ENCODE data around the gene DERL3. TPM values are rescaled to one million over a fixed set of nuclear protein-coding genes. Genes with fewer than 3 reads are reported as not detected.

DERL3 gene
- total RNA-seq, 1 donor: 1.7 TPM

- H3K27me3 ChIP-seq (ENCODE audit: insufficient read depth, low read length): no peaks in the 10 kb centered on the region
- peaks cover 10% of the 10 kb centered on the region for H3K4me1 ChIP-seq (ENCODE audit: insufficient read depth, low read length)
- no peak overlapping the region for H3K4me3 ChIP-seq (ENCODE audit: low read length)
- H3K9me3 ChIP-seq (ENCODE audit: low read depth, low read length): no peaks in the 10 kb centered on the region
Measured at GRCh38 chr22:23806837-23807236, 32.0 kb downstream of the DERL3 start.

- Histone ChIP-seq H3K9me3 (ENCODE audit: low read depth, low read length) (no peaks in the 10 kb centered on the region), H3K4me3 (ENCODE audit: low read length) (no peak overlapping the region), H3K4me1 (ENCODE audit: insufficient read depth, low read length) (peaks cover 17% of the 10 kb centered on the region), H3K27me3 (ENCODE audit: insufficient read depth, low read length) (no peaks in the 10 kb centered on the region)
Measured at GRCh38 chr22:23804781-23805291, 34.0 kb downstream of the DERL3 start.

GRCh38 chr22:23803001-23803819 is 35.6 kb downstream of the DERL3 start:
- Histone ChIP-seq H3K9me3 (ENCODE audit: low read depth, low read length) (no peaks in the 10 kb centered on the region), H3K27me3 (ENCODE audit: insufficient read depth, low read length) (no peaks in the 10 kb centered on the region), H3K4me1 (ENCODE audit: insufficient read depth, low read length) (peaks cover 17% of the 10 kb centered on the region), H3K4me3 (ENCODE audit: low read length) (no peak overlapping the region)

GRCh38 chr22:23801886-23802377 is 36.9 kb downstream of the DERL3 start:
- no peaks in the 10 kb centered on the region for H3K27me3 ChIP-seq (ENCODE audit: insufficient read depth, low read length)
- no peak overlapping the region for H3K4me3 ChIP-seq (ENCODE audit: low read length)
- no peaks in the 10 kb centered on the region for H3K9me3 ChIP-seq (ENCODE audit: low read depth, low read length)
- H3K4me1 ChIP-seq (ENCODE audit: insufficient read depth, low read length): peaks cover 17% of the 10 kb centered on the region

- Histone ChIP-seq H3K4me1 (ENCODE audit: insufficient read depth, low read length) (peaks cover 17% of the 10 kb centered on the region), H3K4me3 (ENCODE audit: low read length) (no peak overlapping the region), H3K9me3 (ENCODE audit: low read depth, low read length) (no peaks in the 10 kb centered on the region), H3K27me3 (ENCODE audit: insufficient read depth, low read length) (no peaks in the 10 kb centered on the region)
Measured at GRCh38 chr22:23801238-23801821, 37.5 kb downstream of the DERL3 start.

GRCh38 chr22:23800297-23801237 is 38.2 kb downstream of the DERL3 start:
- peaks cover 17% of the 10 kb centered on the region for H3K4me1 ChIP-seq (ENCODE audit: insufficient read depth, low read length)
- H3K4me3 ChIP-seq (ENCODE audit: low read length): no peak overlapping the region
- no peaks in the 10 kb centered on the region for H3K9me3 ChIP-seq (ENCODE audit: low read depth, low read length)
- no peaks in the 10 kb centered on the region for H3K27me3 ChIP-seq (ENCODE audit: insufficient read depth, low read length)

- Histone ChIP-seq H3K27me3 (ENCODE audit: insufficient read depth, low read length) (no peaks in the 10 kb centered on the region), H3K4me1 (ENCODE audit: insufficient read depth, low read length) (peaks cover 4% of the 10 kb centered on the region), H3K9me3 (ENCODE audit: low read depth, low read length) (no peaks in the 10 kb centered on the region), H3K4me3 (ENCODE audit: low read length) (no peak overlapping the region)
Measured at GRCh38 chr22:23796461-23796860, 42.3 kb downstream of the DERL3 start.

- H3K9me3 ChIP-seq (ENCODE audit: low read depth, low read length): no peaks in the 10 kb centered on the region
- no peak overlapping the region for H3K4me3 ChIP-seq (ENCODE audit: low read length)
- no peaks in the 10 kb centered on the region for H3K27me3 ChIP-seq (ENCODE audit: insufficient read depth, low read length)
- peaks cover 17% of the 10 kb centered on the region for H3K4me1 ChIP-seq (ENCODE audit: insufficient read depth, low read length)
Measured at GRCh38 chr22:23793326-23793725, 45.5 kb downstream of the DERL3 start.

- peaks cover 26% of the 10 kb centered on the region for H3K4me1 ChIP-seq (ENCODE audit: insufficient read depth, low read length)
- no peaks in the 10 kb centered on the region for H3K9me3 ChIP-seq (ENCODE audit: low read depth, low read length)
Measured at GRCh38 chr22:23791738-23792645, 46.8 kb downstream of the DERL3 start.

GRCh38 chr22:23790819-23791737 is 47.7 kb downstream of the DERL3 start:
- peaks cover 32% of the 10 kb centered on the region for H3K4me1 ChIP-seq (ENCODE audit: insufficient read depth, low read length)
- no peak overlapping the region for H3K4me3 ChIP-seq (ENCODE audit: low read length)
- no peaks in the 10 kb centered on the region for H3K27me3 ChIP-seq (ENCODE audit: insufficient read depth, low read length)
- H3K9me3 ChIP-seq (ENCODE audit: low read depth, low read length): no peaks in the 10 kb centered on the region

More at GRCh38 chr22:23791738-23792645, 46.8 kb downstream of the DERL3 start:
- no peak overlapping the region for H3K4me3 ChIP-seq (ENCODE audit: low read length)
- no peaks in the 10 kb centered on the region for H3K27me3 ChIP-seq (ENCODE audit: insufficient read depth, low read length)

GRCh38 chr22:23789638-23790037 is 49.2 kb downstream of the DERL3 start:
- peaks cover 32% of the 10 kb centered on the region for H3K4me1 ChIP-seq (ENCODE audit: insufficient read depth, low read length)
- no peaks in the 10 kb centered on the region for H3K9me3 ChIP-seq (ENCODE audit: low read depth, low read length)
- H3K4me3 ChIP-seq (ENCODE audit: low read length): no peak overlapping the region

GRCh38 chr22:23789121-23789520 is 49.7 kb downstream of the DERL3 start:
- Histone ChIP-seq H3K4me3 (ENCODE audit: low read length) (no peak overlapping the region), H3K9me3 (ENCODE audit: low read depth, low read length) (no peaks in the 10 kb centered on the region), H3K4me1 (ENCODE audit: insufficient read depth, low read length) (peaks cover 32% of the 10 kb centered on the region), H3K27me3 (ENCODE audit: insufficient read depth, low read length) (no peaks in the 10 kb centered on the region)

More at GRCh38 chr22:23789638-23790037, 49.2 kb downstream of the DERL3 start:
- H3K27me3 ChIP-seq (ENCODE audit: insufficient read depth, low read length): no peaks in the 10 kb centered on the region

GRCh38 chr22:23787910-23788309 is 50.9 kb downstream of the DERL3 start:
- H3K4me3 ChIP-seq (ENCODE audit: low read length): peak overlapping the region; percentile 80
- H3K4me1 ChIP-seq (ENCODE audit: insufficient read depth, low read length): peaks cover 32% of the 10 kb centered on the region

More at GRCh38 chr22:23787910-23788309, 50.9 kb downstream of the DERL3 start:
- H3K27me3 ChIP-seq (ENCODE audit: insufficient read depth, low read length): no peaks in the 10 kb centered on the region
- H3K9me3 ChIP-seq (ENCODE audit: low read depth, low read length): no peaks in the 10 kb centered on the region

All from mononuclear cell (primary cell).